HepG2 (cell line): ENCODE results near the gene LSM6.

Source experiments
- CTCF ChIP-seq: sonication (generic); formaldehyde crosslinking; IDR thresholded peaks from 2 replicates; pipeline ENCODE4 v1.5.0; 2020; ENCODE audit warnings: mild to moderate bottlenecking, missing genetic modification reagents, moderate library complexity
- HDAC6 ChIP-seq: fragments of 200-600 bp; sonication (generic); IDR thresholded peaks from 2 replicates; pipeline ENCODE4 v1.7.0; 2017; ENCODE audit warnings: mild to moderate bottlenecking, antibody characterized with exemption, low read length, low read depth
- ZBTB38 ChIP-seq: sonication (generic); formaldehyde crosslinking; IDR thresholded peaks from 2 replicates; pipeline ENCODE4 v1.5.1; 2020; ENCODE audit warnings: mild to moderate bottlenecking, missing genetic modification reagents

GRCh38 chr4:146155152-146155724, 20.3 kb upstream of the LSM6 start:
- TF ChIP-seq HDAC6 (no peak), CTCF (no peak), ZBTB38 (no peak)
